Fibroblast of skin of back (primary cell): ENCODE results near the gene ST14.

Experiments used
- DNase-seq: peaks from one replicate; pipeline ENCODE4 v3.0.0-alpha.2; 2013

ST14 gene

GRCh38 chr11:130136107-130136506 is 23.5 kb upstream of the ST14 start:
- DNase-seq = no peak

GRCh38 chr11:130137999-130138398 is 21.6 kb upstream of the ST14 start:
- no peak for DNase-seq

- no peak for DNase-seq
Observed at GRCh38 chr11:130139401-130139800, 20.2 kb upstream of the ST14 start.

- DNase-seq = no peak
Observed at GRCh38 chr11:130141561-130142341, 17.8 kb upstream of the ST14 start.

GRCh38 chr11:130144141-130144540 is 15.4 kb upstream of the ST14 start:
- no peak for DNase-seq

GRCh38 chr11:130144861-130145281 is 14.7 kb upstream of the ST14 start:
- no peak for DNase-seq

- DNase-seq = no peak
Observed at GRCh38 chr11:130145311-130145812, 14.2 kb upstream of the ST14 start.

- DNase-seq = no peak
Observed at GRCh38 chr11:130145975-130146776, 13.4 kb upstream of the ST14 start.

GRCh38 chr11:130146796-130147195 is 12.8 kb upstream of the ST14 start:
- no peak for DNase-seq

- no peak for DNase-seq
Observed at GRCh38 chr11:130148796-130149326, 10.7 kb upstream of the ST14 start.

GRCh38 chr11:130150790-130151189 is 8.8 kb upstream of the ST14 start:
- DNase-seq = no peak

GRCh38 chr11:130151196-130151595 is 8.4 kb upstream of the ST14 start:
- DNase-seq = no peak

- DNase-seq = peak; percentile 84
Observed at GRCh38 chr11:130156108-130157022, 3.2 kb upstream of the ST14 start.

GRCh38 chr11:130157101-130157500 is 2.5 kb upstream of the ST14 start:
- no peak for DNase-seq

GRCh38 chr11:130157840-130158239 is 1.7 kb upstream of the ST14 start:
- no peak for DNase-seq

GRCh38 chr11:130159139-130159538 is 443 bp upstream of the ST14 start:
- no peak for DNase-seq

- no peak for DNase-seq
Observed at GRCh38 chr11:130160498-130161155, 1.0 kb downstream of the ST14 start.

- DNase-seq = no peak
Observed at GRCh38 chr11:130161441-130162145, 2.0 kb downstream of the ST14 start.

- DNase-seq = no peak
Observed at GRCh38 chr11:130162733-130163132, 3.2 kb downstream of the ST14 start.

- DNase-seq = no peak
Observed at GRCh38 chr11:130163346-130164220, 4.0 kb downstream of the ST14 start.
